Left cardiac atrium (tissue), 4 donors: Measurements from ENCODE around the gene ZGPAT. TPM values are rescaled to one million over a fixed set of nuclear protein-coding genes. Genes with fewer than 3 reads are reported as not detected.

ENCODE experiments used
- ATAC-seq, 2 donors: fragments of 200-7000 bp; cut with Tn5 transposase; one replicate each; pipeline ENCODE4 v1.9.1; 2020; ENCODE audit warnings: mild to moderate bottlenecking in 2 of 2, moderate library complexity in 2 of 2
- DNase-seq: peaks from one replicate; pipeline ENCODE4 v3.0.0-alpha.2; 2020
- intact Hi-C, 2 donors: fragments of 100-400 bp; cut with DNase I; formaldehyde crosslinking; loops; one replicate each; pipeline versions ENCODE4 v1.14.1 to v1.15.1; 2022 to 2023
- total RNA-seq, 2 donors: library from RNA; stranded (reverse); fragmentation: NEBNext Ultra II Directional; extraction: Animal tissue kit (Norgen Biotek cat#: 25700); gene quantifications; one replicate each; pipeline ENCODE4 v1.2.1, GENCODE V29; 2021
- donor health status: DM: no; HTN: yes; CAD: no.
- donor health status: DM: no; HTN: yes; CAD: no; lungs with severe emphysema.
- donor health status: DM: yes; HTN: yes; CAD: no.
- donor health status: Dilated cardiomyopathy.

The ZGPAT gene
- total RNA-seq, 2 donors from 2014 or later, result 16.4 to 18.6 TPM

GRCh38 chr20:63739130-63740069, 31.6 kb downstream of the ZGPAT start, which contains the start of gene SLC2A4RG:
TSS of gene SLC2A4RG (plus strand) at chr20:63739776. CDS start at chr20:63739913, 137 bp downstream.
- intact Hi-C loops, result no loop called here
- ATAC-seq (peak; percentile 63 to 73), DNase-seq (peak; percentile 82)

- peak; percentile 1 to 20 for ATAC-seq
- DNase-seq, result peak; percentile 60
- intact Hi-C loops, result no loop called here
Observed at GRCh38 chr20:63740070-63740626, 32.3 kb downstream of the ZGPAT start.

GRCh38 chr20:63740627-63741353, 33.0 kb downstream of the ZGPAT start:
- intact Hi-C loops, result no loop called here
- DNase-seq (peak; percentile 93), ATAC-seq (peak; percentile 75 to 80)

GRCh38 chr20:63741354-63741675, 33.5 kb downstream of the ZGPAT start:
- intact Hi-C loops, result no loop called here
- ATAC-seq, result no peak

GRCh38 chr20:63741676-63742380, 34.0 kb downstream of the ZGPAT start:
- ATAC-seq, result no peak
- DNase-seq, result no peak
- intact Hi-C loops, result no loop called here

More at GRCh38 chr20:63741354-63741675, 33.5 kb downstream of the ZGPAT start:
- DNase-seq, result no peak

GRCh38 chr20:63742381-63743024, 34.7 kb downstream of the ZGPAT start:
- DNase-seq (no peak), ATAC-seq (no peak)
- intact Hi-C loops, result no loop called here

GRCh38 chr20:63743210-63743970, 35.6 kb downstream of the ZGPAT start:
- no peak for DNase-seq
- intact Hi-C loops, result no loop called here
- no peak for ATAC-seq

GRCh38 chr20:63744158-63744557, 36.3 kb downstream of the ZGPAT start:
- ATAC-seq (no peak), DNase-seq (no peak)
- intact Hi-C loops, result no loop called here

- intact Hi-C loops, result no loop called here
- DNase-seq (no peak), ATAC-seq (no peak)
Observed at GRCh38 chr20:63744574-63745423, 37.0 kb downstream of the ZGPAT start.

- no peak for DNase-seq
- intact Hi-C loops, result no loop called here
- no peak for ATAC-seq
Observed at GRCh38 chr20:63745424-63745805, 37.6 kb downstream of the ZGPAT start.

GRCh38 chr20:63745961-63746731, 38.3 kb downstream of the ZGPAT start:
- intact Hi-C loops, result no loop called here
- no peak for ATAC-seq
- no peak for DNase-seq

- ATAC-seq (no peak), DNase-seq (no peak)
- intact Hi-C loops, result no loop called here
Observed at GRCh38 chr20:63746751-63747315, 39.0 kb downstream of the ZGPAT start.

GRCh38 chr20:63747622-63748069, 39.8 kb downstream of the ZGPAT start:
- ATAC-seq (no peak), DNase-seq (no peak)
- intact Hi-C loops, result no loop called here

- intact Hi-C loops, result no loop called here
- ATAC-seq (no peak), DNase-seq (no peak)
Observed at GRCh38 chr20:63748070-63748933, 40.5 kb downstream of the ZGPAT start.

GRCh38 chr20:63748934-63749270, 41.1 kb downstream of the ZGPAT start:
- intact Hi-C loops, result no loop called here
- ATAC-seq, result no peak
- DNase-seq, result no peak
